ENCODE data around the gene VGLL4.

VGLL4 gene

DNA sequence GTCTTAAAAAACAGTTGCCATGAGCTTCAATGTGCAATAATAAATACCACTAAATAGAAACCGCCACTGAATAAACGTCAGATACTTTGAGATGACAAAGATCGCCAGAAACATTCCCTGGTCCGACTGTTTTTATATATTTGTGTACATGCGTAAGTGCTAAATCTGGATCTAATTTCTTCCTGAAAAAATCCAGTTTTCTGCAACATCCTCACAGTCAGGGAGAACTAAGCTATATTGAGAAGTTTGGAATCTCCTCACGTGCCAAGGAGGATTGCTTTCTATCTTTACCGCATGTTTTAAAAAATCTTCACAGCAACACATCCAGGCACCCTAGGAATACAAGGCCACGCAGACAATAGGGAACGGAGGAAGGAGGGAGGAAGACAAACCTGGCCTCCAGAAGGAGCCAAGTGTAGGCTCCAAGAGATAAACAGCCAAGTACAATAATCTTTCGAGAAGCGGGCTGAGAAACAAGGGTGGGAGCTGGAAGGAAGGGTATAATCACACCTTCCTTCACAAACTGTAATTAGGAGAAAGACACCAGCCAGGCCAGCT is 5.7 kb downstream of the VGLL4 start:
- H3K27me3 ChIP-seq (ENCODE audit: control insufficient read depth in 1 of 2, insufficient read depth in 2 of 2, low read length in 2 of 2): no peaks in the 10 kb centered on the region
- peak overlapping the region; percentile 82 for H3K27ac ChIP-seq (ENCODE audit: low read depth, low read length)
- H3K36me3 ChIP-seq (ENCODE audit: insufficient read depth, low read length): no peaks in the 10 kb centered on the region
- H3K9ac ChIP-seq (ENCODE audit: low read length): peak overlapping the region; percentile 29
- peak overlapping the region in 1 of 2 donors; percentile 49 for H3K4me3 ChIP-seq (ENCODE audit: low read depth in 1 of 2, low read length in 2 of 2)
- no peaks in the 10 kb centered on the region for H3K9me3 ChIP-seq (ENCODE audit: low read length)
- peaks cover 82% of the 10 kb centered on the region for H3K4me1 ChIP-seq (ENCODE audit: insufficient read depth, low read length)

DNA sequence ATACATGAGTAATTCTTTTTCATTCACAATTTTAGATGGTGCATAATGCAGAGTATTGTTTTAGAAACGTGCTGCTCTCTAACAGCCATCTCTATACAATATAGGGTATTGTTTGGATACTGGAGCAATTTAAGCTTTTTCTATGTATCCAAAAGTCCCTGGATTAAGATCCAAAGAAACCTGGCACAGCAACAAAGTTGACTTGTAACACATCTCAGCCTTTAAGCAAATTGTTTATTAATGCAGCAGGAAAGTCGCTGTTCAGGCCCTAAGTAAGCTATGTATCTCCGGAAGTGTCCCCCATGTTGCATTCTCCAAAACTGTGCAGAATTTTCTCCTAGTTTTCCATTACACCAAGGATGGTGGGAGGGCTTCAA is 7.3 kb downstream of the VGLL4 start:
- Histone ChIP-seq H3K36me3 (ENCODE audit: insufficient read depth, low read length) (no peaks in the 10 kb centered on the region), H3K27ac (ENCODE audit: low read depth, low read length) (no peak overlapping the region), H3K27me3 (ENCODE audit: control insufficient read depth in 1 of 2, insufficient read depth in 2 of 2, low read length in 2 of 2) (no peaks in the 10 kb centered on the region), H3K9ac (ENCODE audit: low read length) (no peak overlapping the region), H3K4me3 (ENCODE audit: low read depth in 1 of 2, low read length in 2 of 2) (peak overlapping the region in 1 of 2 donors; percentile 3), H3K4me1 (ENCODE audit: insufficient read depth, low read length) (peaks cover 97% of the 10 kb centered on the region), H3K9me3 (ENCODE audit: low read length) (no peaks in the 10 kb centered on the region)

DNA sequence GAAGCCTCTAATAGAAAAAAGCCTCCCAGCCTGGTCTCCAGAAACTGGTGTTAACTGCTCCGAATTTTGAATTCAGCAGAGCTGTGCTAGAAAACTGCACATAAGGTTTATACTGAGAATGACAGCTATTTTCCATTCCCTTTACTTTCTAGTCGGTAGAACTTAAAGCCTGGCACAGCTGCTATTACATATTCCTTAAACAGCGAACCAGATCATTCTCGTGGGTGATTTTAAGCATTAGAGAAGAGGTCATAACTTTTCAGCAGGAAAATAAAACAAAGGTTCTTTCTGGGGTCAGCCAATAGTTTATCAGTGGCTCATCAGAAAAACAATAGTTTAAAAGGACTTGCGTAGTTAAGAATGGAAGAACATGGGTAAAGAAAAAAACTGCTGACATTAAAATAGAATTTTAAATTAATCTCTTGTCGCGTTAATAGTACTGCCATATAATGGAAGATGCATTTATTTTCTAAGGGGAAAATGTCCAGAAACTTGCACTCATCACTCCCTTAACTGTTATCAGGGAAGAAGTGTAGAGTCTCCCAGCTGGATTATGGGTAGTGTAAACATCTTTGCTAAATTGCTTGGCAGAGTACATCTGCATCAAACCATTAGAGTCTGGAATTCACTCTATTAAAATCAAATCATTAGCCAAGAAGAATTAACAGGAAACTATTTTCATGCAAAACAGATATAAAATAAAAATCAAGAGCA is 7.9 kb downstream of the VGLL4 start:
- peak overlapping the region in 1 of 2 donors; percentile 28 for H3K4me3 ChIP-seq (ENCODE audit: low read depth in 1 of 2, low read length in 2 of 2)
- H3K4me1 ChIP-seq (ENCODE audit: insufficient read depth, low read length): peaks cover 98% of the 10 kb centered on the region
- H3K36me3 ChIP-seq (ENCODE audit: insufficient read depth, low read length): no peaks in the 10 kb centered on the region
- H3K9me3 ChIP-seq (ENCODE audit: low read length): no peaks in the 10 kb centered on the region
- H3K27ac ChIP-seq (ENCODE audit: low read depth, low read length): peak overlapping the region; percentile 21
- H3K9ac ChIP-seq (ENCODE audit: low read length): peak overlapping the region; percentile 28
- H3K27me3 ChIP-seq (ENCODE audit: control insufficient read depth in 1 of 2, insufficient read depth in 2 of 2, low read length in 2 of 2): no peaks in the 10 kb centered on the region

DNA sequence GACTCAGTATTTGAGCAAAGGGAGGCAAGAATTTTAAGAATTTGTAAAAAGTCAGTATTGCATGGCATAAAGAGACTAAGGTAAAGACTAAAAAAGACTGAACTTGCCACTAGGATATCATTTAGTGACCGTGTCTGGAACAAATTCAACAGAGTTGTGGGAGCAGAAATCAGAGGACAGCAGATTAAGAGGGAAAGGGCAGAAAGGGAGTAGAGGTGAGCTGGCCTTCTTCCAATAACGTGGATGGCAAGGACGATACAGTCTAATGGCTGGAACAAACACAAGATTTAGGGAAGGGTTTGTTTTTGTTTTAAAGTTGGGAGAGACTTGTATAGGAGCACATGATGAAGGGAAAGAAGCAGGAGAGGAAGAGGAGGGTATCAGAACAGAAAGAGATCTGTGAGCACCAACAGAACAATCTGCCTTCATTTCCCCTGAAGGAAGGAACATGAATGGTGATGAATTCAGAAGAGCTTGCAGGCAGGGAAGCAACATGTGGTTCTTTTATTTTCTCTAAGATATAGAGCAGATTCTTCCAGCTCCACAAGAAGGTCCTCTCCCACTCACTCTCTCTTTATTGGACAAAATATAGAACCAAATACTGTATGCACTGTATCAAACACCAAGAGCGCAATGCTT is 8.6 kb downstream of the VGLL4 start:
- Histone ChIP-seq H3K9me3 (ENCODE audit: low read length) (no peaks in the 10 kb centered on the region), H3K27ac (ENCODE audit: low read depth, low read length) (peak overlapping the region; percentile 7), H3K4me3 (ENCODE audit: low read depth in 1 of 2, low read length in 2 of 2) (peak overlapping the region in 1 of 2 donors; percentile 28), H3K4me1 (ENCODE audit: insufficient read depth, low read length) (peaks cover 95% of the 10 kb centered on the region), H3K36me3 (ENCODE audit: insufficient read depth, low read length) (no peaks in the 10 kb centered on the region), H3K27me3 (ENCODE audit: control insufficient read depth in 1 of 2, insufficient read depth in 2 of 2, low read length in 2 of 2) (no peaks in the 10 kb centered on the region), H3K9ac (ENCODE audit: low read length) (peak overlapping the region; percentile 28)

DNA sequence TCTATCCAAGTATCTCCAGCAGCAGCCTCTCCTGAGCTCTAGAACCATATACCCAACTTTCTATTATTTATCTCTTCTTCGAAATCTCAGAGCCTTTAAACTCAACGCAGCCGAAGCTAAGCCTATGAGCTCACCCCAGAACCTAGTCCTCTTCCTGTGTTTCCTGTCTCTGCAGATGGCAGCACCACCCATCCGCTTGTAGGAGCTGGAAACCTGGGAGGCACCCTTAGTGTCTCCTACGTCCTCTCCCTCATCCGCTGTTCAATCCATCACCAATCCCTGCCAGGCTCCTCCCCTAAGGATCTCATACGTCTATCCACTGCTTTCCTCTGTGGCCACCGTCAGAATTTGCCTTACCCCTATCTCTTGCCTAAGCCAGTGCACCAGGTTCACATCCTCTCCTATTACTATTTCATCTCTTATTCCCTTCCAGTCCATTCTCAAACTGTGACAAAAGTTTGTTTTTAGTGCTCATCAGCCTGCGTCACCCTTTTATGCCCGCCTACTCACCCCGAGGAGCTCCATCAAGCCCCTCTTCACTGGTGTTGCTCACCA is 9.6 kb downstream of the VGLL4 start:
- H3K4me1 ChIP-seq (ENCODE audit: insufficient read depth, low read length): peaks cover 95% of the 10 kb centered on the region
- H3K9ac ChIP-seq (ENCODE audit: low read length): no peak overlapping the region
- H3K9me3 ChIP-seq (ENCODE audit: low read length): no peaks in the 10 kb centered on the region
- no peaks in the 10 kb centered on the region for H3K27me3 ChIP-seq (ENCODE audit: control insufficient read depth in 1 of 2, insufficient read depth in 2 of 2, low read length in 2 of 2)
- H3K27ac ChIP-seq (ENCODE audit: low read depth, low read length): no peak overlapping the region
- no peaks in the 10 kb centered on the region for H3K36me3 ChIP-seq (ENCODE audit: insufficient read depth, low read length)
- H3K4me3 ChIP-seq (ENCODE audit: low read depth in 1 of 2, low read length in 2 of 2): no peak overlapping the region

DNA sequence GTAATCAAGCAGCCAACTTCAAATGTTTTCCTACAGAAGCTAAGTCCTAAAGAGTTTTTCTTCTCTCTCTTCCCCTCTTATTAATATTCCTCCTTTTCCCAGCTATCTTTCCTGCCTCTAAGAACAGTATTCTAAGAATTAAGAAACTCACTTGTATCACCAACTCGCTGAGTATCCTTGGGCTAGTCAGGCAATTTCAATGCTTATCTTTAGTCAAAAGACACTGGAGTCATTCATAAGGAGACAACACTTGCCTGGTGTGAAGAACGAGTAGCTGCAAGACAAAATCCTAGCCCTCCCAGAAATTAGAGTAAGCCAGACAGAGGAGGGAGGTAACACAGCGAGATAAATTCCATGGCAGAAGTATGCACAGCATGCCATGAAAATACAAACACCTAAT is 10.7 kb downstream of the VGLL4 start:
- Histone ChIP-seq H3K9ac (ENCODE audit: low read length) (no peak overlapping the region), H3K27me3 (ENCODE audit: control insufficient read depth in 1 of 2, insufficient read depth in 2 of 2, low read length in 2 of 2) (no peaks in the 10 kb centered on the region), H3K4me1 (ENCODE audit: insufficient read depth, low read length) (peaks cover 85% of the 10 kb centered on the region), H3K9me3 (ENCODE audit: low read length) (no peaks in the 10 kb centered on the region), H3K36me3 (ENCODE audit: insufficient read depth, low read length) (no peaks in the 10 kb centered on the region), H3K4me3 (ENCODE audit: low read depth in 1 of 2, low read length in 2 of 2) (no peak overlapping the region), H3K27ac (ENCODE audit: low read depth, low read length) (peak overlapping the region; percentile 35)

DNA sequence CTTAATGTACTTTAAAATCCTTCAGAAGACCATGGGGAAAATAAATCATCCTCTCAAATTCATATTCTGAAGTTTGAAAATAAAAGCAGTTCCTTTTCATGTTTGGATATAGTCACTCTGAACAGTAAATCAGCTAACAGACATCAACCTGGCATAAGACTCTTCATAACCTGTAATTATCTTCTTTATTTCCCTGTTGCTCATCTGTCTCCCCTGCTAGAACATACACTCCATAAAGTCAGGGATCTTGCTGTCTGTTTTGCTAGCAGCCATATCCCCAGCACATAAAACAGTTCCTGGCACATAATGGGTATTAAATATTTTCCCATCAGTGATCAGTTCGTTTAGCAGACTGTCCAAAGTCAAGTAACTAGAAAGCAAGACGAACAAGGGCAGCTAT is 11.2 kb downstream of the VGLL4 start:
- peak overlapping the region; percentile 35 for H3K27ac ChIP-seq (ENCODE audit: low read depth, low read length)

DNA sequence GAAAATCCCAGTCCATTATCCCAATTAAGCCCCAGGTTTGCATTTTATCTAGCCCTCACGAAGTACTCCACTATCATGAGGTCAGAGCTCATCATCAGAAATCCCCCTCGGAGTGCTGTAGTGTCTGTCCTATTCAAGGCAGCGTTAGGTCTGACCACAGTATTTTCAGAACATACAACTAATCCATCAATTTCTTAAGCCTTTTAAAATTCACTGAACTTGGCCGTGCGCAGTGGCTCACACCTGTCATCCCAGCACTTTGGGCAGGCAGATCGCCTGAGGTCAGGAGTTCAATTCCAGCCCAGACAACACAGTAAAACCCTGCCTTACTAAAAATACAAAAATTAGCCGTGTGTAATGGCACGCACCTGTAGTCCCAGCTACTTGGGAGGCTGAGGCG is 11.9 kb downstream of the VGLL4 start:
- Histone ChIP-seq H3K9me3 (ENCODE audit: low read length) (no peaks in the 10 kb centered on the region), H3K27ac (ENCODE audit: low read depth, low read length) (no peak overlapping the region), H3K27me3 (ENCODE audit: control insufficient read depth in 1 of 2, insufficient read depth in 2 of 2, low read length in 2 of 2) (no peaks in the 10 kb centered on the region), H3K36me3 (ENCODE audit: insufficient read depth, low read length) (no peaks in the 10 kb centered on the region), H3K4me3 (ENCODE audit: low read depth in 1 of 2, low read length in 2 of 2) (no peak overlapping the region), H3K4me1 (ENCODE audit: insufficient read depth, low read length) (peaks cover 85% of the 10 kb centered on the region), H3K9ac (ENCODE audit: low read length) (no peak overlapping the region)

More for the DNA sequence above, 11.2 kb downstream of the VGLL4 start:
- Histone ChIP-seq H3K36me3 (ENCODE audit: insufficient read depth, low read length) (no peaks in the 10 kb centered on the region), H3K9me3 (ENCODE audit: low read length) (no peaks in the 10 kb centered on the region), H3K27me3 (ENCODE audit: control insufficient read depth in 1 of 2, insufficient read depth in 2 of 2, low read length in 2 of 2) (no peaks in the 10 kb centered on the region), H3K9ac (ENCODE audit: low read length) (no peak overlapping the region), H3K4me1 (ENCODE audit: insufficient read depth, low read length) (peaks cover 85% of the 10 kb centered on the region), H3K4me3 (ENCODE audit: low read depth in 1 of 2, low read length in 2 of 2) (no peak overlapping the region)

DNA sequence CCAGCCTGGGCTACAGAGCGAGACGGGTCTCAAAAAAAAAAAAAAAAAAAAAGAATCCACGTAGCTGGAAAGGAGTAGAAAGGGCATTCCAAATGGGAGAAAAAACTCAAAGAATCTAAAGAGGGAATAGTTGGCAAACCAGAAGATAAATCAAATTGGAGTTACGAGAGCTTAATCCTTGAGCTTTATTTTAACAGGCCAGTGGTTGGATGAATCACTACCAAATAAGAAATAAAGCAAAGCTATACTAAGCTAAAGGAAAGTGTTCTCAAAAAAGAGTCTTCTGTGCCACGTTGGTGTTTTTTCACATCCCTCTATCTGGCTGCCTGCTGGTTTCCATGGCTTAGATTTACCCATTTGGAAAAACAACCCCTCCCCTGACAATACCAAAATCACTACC is 14.0 kb downstream of the VGLL4 start:
- Histone ChIP-seq H3K36me3 (ENCODE audit: insufficient read depth, low read length) (no peaks in the 10 kb centered on the region), H3K27ac (ENCODE audit: low read depth, low read length) (peak overlapping the region; percentile 23), H3K4me1 (ENCODE audit: insufficient read depth, low read length) (peaks cover 82% of the 10 kb centered on the region), H3K4me3 (ENCODE audit: low read depth in 1 of 2, low read length in 2 of 2) (peak overlapping the region in 1 of 2 donors; percentile 11), H3K27me3 (ENCODE audit: control insufficient read depth in 1 of 2, insufficient read depth in 2 of 2, low read length in 2 of 2) (no peaks in the 10 kb centered on the region), H3K9ac (ENCODE audit: low read length) (no peak overlapping the region), H3K9me3 (ENCODE audit: low read length) (no peaks in the 10 kb centered on the region)

DNA sequence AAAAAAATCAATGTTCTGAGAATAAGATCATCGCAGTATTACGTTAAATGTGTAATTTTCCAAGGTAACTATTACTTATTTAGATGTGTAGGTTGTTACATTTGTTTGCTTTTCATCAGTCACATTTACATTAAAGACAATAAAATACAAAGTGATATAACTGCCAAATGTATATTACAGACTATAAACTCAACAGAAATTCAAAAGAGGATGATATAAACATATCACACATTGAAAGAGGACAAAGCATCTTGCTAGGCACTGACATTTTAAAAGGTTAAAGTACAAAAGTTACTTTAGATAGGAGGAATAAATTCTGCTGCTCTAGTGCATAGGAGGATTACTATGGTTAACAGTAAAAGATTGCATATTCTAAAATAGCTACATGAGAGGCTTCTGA is 16.1 kb downstream of the VGLL4 start:
- no peaks in the 10 kb centered on the region for H3K27me3 ChIP-seq (ENCODE audit: control insufficient read depth in 1 of 2, insufficient read depth in 2 of 2, low read length in 2 of 2)
- no peaks in the 10 kb centered on the region for H3K36me3 ChIP-seq (ENCODE audit: insufficient read depth, low read length)
- no peaks in the 10 kb centered on the region for H3K9me3 ChIP-seq (ENCODE audit: low read length)
- no peak overlapping the region for H3K4me3 ChIP-seq (ENCODE audit: low read depth in 1 of 2, low read length in 2 of 2)
- no peak overlapping the region for H3K27ac ChIP-seq (ENCODE audit: low read depth, low read length)
- H3K9ac ChIP-seq (ENCODE audit: low read length): no peak overlapping the region
- H3K4me1 ChIP-seq (ENCODE audit: insufficient read depth, low read length): peaks cover 70% of the 10 kb centered on the region

DNA sequence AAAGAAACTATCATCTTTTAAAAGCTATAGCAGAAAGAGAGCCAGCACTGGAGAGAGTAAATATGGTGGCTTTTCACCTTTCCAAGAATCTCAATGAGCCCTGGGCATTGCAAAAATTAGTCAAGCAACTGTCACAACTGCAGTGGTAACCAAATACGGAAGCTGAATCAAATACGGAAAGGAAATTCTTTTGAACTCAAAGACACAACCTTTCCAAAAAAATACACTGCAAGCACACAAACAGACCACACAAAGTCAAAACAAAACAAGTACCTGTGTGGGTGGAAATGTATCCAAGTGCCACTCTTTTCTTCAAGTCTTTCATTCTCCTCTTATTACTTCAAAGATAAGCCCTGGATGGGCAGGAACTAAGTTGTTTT is 17.6 kb downstream of the VGLL4 start:
- no peak overlapping the region for H3K27ac ChIP-seq (ENCODE audit: low read depth, low read length)
- no peak overlapping the region for H3K4me3 ChIP-seq (ENCODE audit: low read depth in 1 of 2, low read length in 2 of 2)
- H3K4me1 ChIP-seq (ENCODE audit: insufficient read depth, low read length): peaks cover 58% of the 10 kb centered on the region
- H3K9ac ChIP-seq (ENCODE audit: low read length): no peak overlapping the region
- no peaks in the 10 kb centered on the region for H3K9me3 ChIP-seq (ENCODE audit: low read length)
- no peaks in the 10 kb centered on the region for H3K27me3 ChIP-seq (ENCODE audit: control insufficient read depth in 1 of 2, insufficient read depth in 2 of 2, low read length in 2 of 2)
- H3K36me3 ChIP-seq (ENCODE audit: insufficient read depth, low read length): no peaks in the 10 kb centered on the region
